Stomach smooth muscle (tissue), 2 donors: ENCODE measurements around the gene MT3.

Source experiments
- H3K27ac ChIP-seq: one replicate; pipeline ENCODE4 v1.7.0; 2013; ENCODE audit warnings: mild to moderate bottlenecking, low read length, inconsistent platforms
- H3K27me3 ChIP-seq, 2 donors: one replicate each; pipeline ENCODE4 v1.7.0; 2013; ENCODE audit warnings: low read length in 2 of 2; ENCODE audit not compliant: insufficient read depth in 2 of 2, control insufficient read depth in 1 of 2
- H3K36me3 ChIP-seq, 2 donors: one replicate each; pipeline ENCODE4 v1.7.0; 2013; ENCODE audit warnings: low read length in 2 of 2; ENCODE audit not compliant: control insufficient read depth in 2 of 2, insufficient read depth in 2 of 2
- H3K4me1 ChIP-seq: one replicate; pipeline ENCODE4 v1.7.0; 2013; ENCODE audit warnings: low read length; ENCODE audit not compliant: control insufficient read depth, insufficient read depth
- H3K4me3 ChIP-seq, 2 donors: one replicate each; pipeline ENCODE4 v1.7.0; 2013; ENCODE audit warnings: low read length in 2 of 2
- H3K9ac ChIP-seq, 2 donors: one replicate each; pipeline ENCODE4 v1.7.0; 2013; ENCODE audit warnings: low read length in 2 of 2, mild to moderate bottlenecking in 1 of 2
- H3K9me3 ChIP-seq, 2 donors: one replicate each; pipeline ENCODE4 v1.7.0; 2013; ENCODE audit warnings: low read length in 2 of 2; ENCODE audit not compliant: control insufficient read depth in 2 of 2
- donor health status: healthy.
- donor health status: Pancreatic carcinoma.

The MT3 gene

GRCh38 chr16:56640076-56640475 lies 50.7 kb downstream of the MT3 start:
- peaks cover 43 to 80% of the 10 kb centered on the region in 2 donors for H3K27me3 ChIP-seq
- H3K9ac ChIP-seq = no peak overlapping the region
- no peak overlapping the region for H3K4me3 ChIP-seq
- peaks cover 24% of the 10 kb centered on the region for H3K4me1 ChIP-seq
- no peaks in the 10 kb centered on the region for H3K9me3 ChIP-seq
- H3K27ac ChIP-seq = no peak overlapping the region
- no peaks in the 10 kb centered on the region for H3K36me3 ChIP-seq
